PC-3 (cell line): ENCODE measurements around the gene TCF12.

Experiments used
- CTCF ChIP-seq: fragments of 300-600 bp; sonication (generic); conservative IDR thresholded peaks from 2 replicates; pipeline ENCODE4 v1.5.1; 2017; ENCODE audit warnings: antibody characterized with exemption, low read depth, mild to moderate bottlenecking, low read length
- EZH2phosphoT487 ChIP-seq: fragments of 300-600 bp; sonication (generic); IDR thresholded peaks from 2 replicates; pipeline ENCODE4 v1.6.1; 2018; ENCODE audit warnings: mild to moderate bottlenecking, antibody characterized with exemption, low read length, borderline replicate concordance

GRCh38 chr15:57217778-57218598 lies 299.5 kb downstream of the TCF12 start:
- TF ChIP-seq CTCF (no peak), EZH2phosphoT487 (no peak)
